Measurements from ENCODE around the gene CDC7. TPM values are rescaled to one million over a fixed set of nuclear protein-coding genes. Genes with fewer than 3 reads are reported as not detected.
A peak's percentile ranks its signal among the peaks of the same experiment; 100 is the strongest.
"Not testable (repeated sequence)": the region's sequence is repeated elsewhere in the genome, so short reads cannot be mapped to it uniquely, and the experiment has no call there.

The CDC7 gene
- total RNA-seq, 2 donors from 2014 or later, result 41.7 to 44.7 TPM

GRCh38 chr1:91513160-91513559 is 12.5 kb downstream of the CDC7 start:
- 100% methylated on average over 1 of the region's 2 CpGs; no CpG with 5 or more reads in 1 of the 2 experiments for WGBS, 2 experiments (ENCODE audit: insufficient coverage in 1 of 2, insufficient read length in 1 of 2)
- Histone ChIP-seq H3K27me3 (ENCODE audit: control insufficient read depth, insufficient read depth, low read length, poor library complexity, severe bottlenecking) (no peaks in the 10 kb centered on the region), H3K4me1 (ENCODE audit: control insufficient read depth, insufficient read depth, low read length) (no peaks in the 10 kb centered on the region), H3K9ac (ENCODE audit: extremely low read depth, low read length, poor library complexity, severe bottlenecking) (no peak overlapping the region), H3K27ac (ENCODE audit: low read depth, low read length) (no peak overlapping the region), H3K36me3 (ENCODE audit: control insufficient read depth, insufficient read depth, low read length) (peaks cover 77% of the 10 kb centered on the region), H3K4me3 (ENCODE audit: low read length) (no peak overlapping the region), H3K9me3 (ENCODE audit: control insufficient read depth, low read length) (no peaks in the 10 kb centered on the region)
- DNase-seq, result no peak
- H3K4me1 Mint-ChIP-seq, result no peaks in the 10 kb centered on the region
- no peak overlapping the region for H3K27ac Mint-ChIP-seq
- peaks cover 59% of the 10 kb centered on the region for H3K36me3 Mint-ChIP-seq (ENCODE audit: low read depth)
- H3K27me3 Mint-ChIP-seq (ENCODE audit: insufficient read depth), result no peaks in the 10 kb centered on the region
- TF ChIP-seq CTCF (conservative IDR thresholded peaks at IDR 0.05), result peak; percentile 66
- H3K4me3 Mint-ChIP-seq, result no peak overlapping the region
- H3K9me3 Mint-ChIP-seq, result no peaks in the 10 kb centered on the region

- WGBS, 2 experiments (ENCODE audit: insufficient coverage in 1 of 2, insufficient read length in 1 of 2), result 100% methylated on average over 1 of the region's 1 CpG; no CpG with 5 or more reads in 1 of the 2 experiments
- Mint-ChIP-seq H3K4me1 (no peaks in the 10 kb centered on the region), H3K36me3 (ENCODE audit: low read depth) (peaks cover 61% of the 10 kb centered on the region)
Observed at GRCh38 chr1:91513706-91514105, 13.1 kb downstream of the CDC7 start.

DNA sequence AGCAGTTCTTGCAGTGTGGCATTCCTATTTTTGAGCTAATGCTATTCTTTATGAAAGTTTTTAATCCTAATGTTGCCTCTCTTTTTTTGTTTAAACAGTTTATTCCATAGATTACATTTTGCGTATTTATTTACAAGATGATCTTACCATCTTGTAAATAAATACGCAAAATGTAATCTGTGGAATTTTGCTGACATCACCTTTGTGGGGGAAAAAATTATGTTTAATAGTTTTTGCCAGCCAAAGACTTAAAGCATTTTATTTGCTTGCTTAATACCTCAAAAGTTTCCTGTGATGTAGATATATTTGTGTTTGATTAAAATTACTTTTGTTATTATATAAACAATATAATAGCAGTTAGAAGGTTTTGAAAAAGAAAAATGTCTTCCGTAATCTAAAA is 15.3 kb downstream of the CDC7 start:
- no peaks in the 10 kb centered on the region for H3K27me3 Mint-ChIP-seq (ENCODE audit: insufficient read depth)
- no peaks in the 10 kb centered on the region for H3K4me1 Mint-ChIP-seq
- H3K4me3 ChIP-seq (ENCODE audit: low read length), result no peak overlapping the region
- peaks cover 72% of the 10 kb centered on the region for H3K36me3 ChIP-seq (ENCODE audit: control insufficient read depth, insufficient read depth, low read length)
- H3K9me3 Mint-ChIP-seq, result no peaks in the 10 kb centered on the region
- H3K9me3 ChIP-seq (ENCODE audit: control insufficient read depth, low read length), result no peaks in the 10 kb centered on the region
- H3K4me1 ChIP-seq (ENCODE audit: control insufficient read depth, insufficient read depth, low read length), result no peaks in the 10 kb centered on the region
- no peak overlapping the region for H3K9ac ChIP-seq (ENCODE audit: extremely low read depth, low read length, poor library complexity, severe bottlenecking)
- TF ChIP-seq CTCF (conservative IDR thresholded peaks at IDR 0.05), result no peak
- no peak overlapping the region for H3K4me3 Mint-ChIP-seq
- H3K27me3 ChIP-seq (ENCODE audit: control insufficient read depth, insufficient read depth, low read length, poor library complexity, severe bottlenecking), result no peaks in the 10 kb centered on the region
- 100% methylated on average over 1 to 3 of the region's 3 CpGs for WGBS, 2 experiments (ENCODE audit: insufficient coverage in 1 of 2, insufficient read length in 1 of 2)
- H3K27ac Mint-ChIP-seq, result no peak overlapping the region
- no peak for DNase-seq
- H3K36me3 Mint-ChIP-seq (ENCODE audit: low read depth), result peaks cover 54% of the 10 kb centered on the region
- no peak overlapping the region for H3K27ac ChIP-seq (ENCODE audit: low read depth, low read length)

More at GRCh38 chr1:91513706-91514105, 13.1 kb downstream of the CDC7 start:
- no peak overlapping the region for H3K9ac ChIP-seq (ENCODE audit: extremely low read depth, low read length, poor library complexity, severe bottlenecking)
- H3K27me3 ChIP-seq (ENCODE audit: control insufficient read depth, insufficient read depth, low read length, poor library complexity, severe bottlenecking), result no peaks in the 10 kb centered on the region
- no peak for DNase-seq
- Mint-ChIP-seq H3K9me3 (no peaks in the 10 kb centered on the region), H3K27me3 (ENCODE audit: insufficient read depth) (no peaks in the 10 kb centered on the region), H3K4me3 (no peak overlapping the region), H3K27ac (no peak overlapping the region)
- H3K9me3 ChIP-seq (ENCODE audit: control insufficient read depth, low read length), result no peaks in the 10 kb centered on the region
- H3K4me1 ChIP-seq (ENCODE audit: control insufficient read depth, insufficient read depth, low read length), result no peaks in the 10 kb centered on the region
- no peak overlapping the region for H3K27ac ChIP-seq (ENCODE audit: low read depth, low read length)
- no peak for TF ChIP-seq CTCF (conservative IDR thresholded peaks at IDR 0.05)
- peaks cover 75% of the 10 kb centered on the region for H3K36me3 ChIP-seq (ENCODE audit: control insufficient read depth, insufficient read depth, low read length)
- no peak overlapping the region for H3K4me3 ChIP-seq (ENCODE audit: low read length)

GRCh38 chr1:91516605-91517004 is 16.0 kb downstream of the CDC7 start:
- not testable (repeated sequence) for H3K27me3 ChIP-seq (ENCODE audit: control insufficient read depth, insufficient read depth, low read length, poor library complexity, severe bottlenecking); H3K9me3 ChIP-seq (ENCODE audit: control insufficient read depth, low read length); H3K9me3 Mint-ChIP-seq; H3K4me3 Mint-ChIP-seq; H3K4me1 ChIP-seq (ENCODE audit: control insufficient read depth, insufficient read depth, low read length); H3K27ac ChIP-seq (ENCODE audit: low read depth, low read length); H3K4me1 Mint-ChIP-seq; H3K4me3 ChIP-seq (ENCODE audit: low read length); H3K9ac ChIP-seq (ENCODE audit: extremely low read depth, low read length, poor library complexity, severe bottlenecking); H3K27ac Mint-ChIP-seq; DNase-seq; H3K27me3 Mint-ChIP-seq (ENCODE audit: insufficient read depth)
- H3K36me3 Mint-ChIP-seq (ENCODE audit: low read depth), result peaks cover 55% of the 10 kb centered on the region
- H3K36me3 ChIP-seq (ENCODE audit: control insufficient read depth, insufficient read depth, low read length), result peaks cover 75% of the 10 kb centered on the region
- WGBS, 2 experiments (ENCODE audit: insufficient coverage in 1 of 2, insufficient read length in 1 of 2), result 80 to 88% methylated on average over 4 to 7 of the region's 7 CpGs

DNA sequence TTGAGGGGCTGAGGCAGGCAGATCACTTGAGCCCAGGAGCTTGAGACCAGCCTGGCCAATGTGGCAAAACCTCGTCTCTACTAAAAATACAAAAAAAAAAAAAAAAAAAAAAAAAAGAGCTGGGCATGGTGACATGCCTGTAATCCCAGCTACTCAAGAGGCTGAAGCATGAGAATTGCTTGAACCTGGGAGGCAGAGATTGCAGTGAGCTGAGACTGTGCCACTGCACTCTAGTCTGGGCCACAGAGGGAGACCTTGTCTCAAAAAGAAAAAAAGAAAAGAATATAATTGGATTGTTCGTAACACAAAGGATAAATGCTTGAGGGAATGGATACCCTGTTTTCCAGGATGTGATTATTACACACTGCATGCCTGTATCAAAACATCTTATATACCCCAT is 18.5 kb downstream of the CDC7 start:
- H3K36me3 ChIP-seq (ENCODE audit: control insufficient read depth, insufficient read depth, low read length), result peaks cover 56% of the 10 kb centered on the region
- H3K4me3 Mint-ChIP-seq; H3K9ac ChIP-seq (ENCODE audit: extremely low read depth, low read length, poor library complexity, severe bottlenecking); H3K9me3 Mint-ChIP-seq; H3K27ac Mint-ChIP-seq; H3K4me1 Mint-ChIP-seq; H3K27me3 ChIP-seq (ENCODE audit: control insufficient read depth, insufficient read depth, low read length, poor library complexity, severe bottlenecking); H3K4me3 ChIP-seq (ENCODE audit: low read length); H3K4me1 ChIP-seq (ENCODE audit: control insufficient read depth, insufficient read depth, low read length); H3K27me3 Mint-ChIP-seq (ENCODE audit: insufficient read depth); H3K27ac ChIP-seq (ENCODE audit: low read depth, low read length); H3K9me3 ChIP-seq (ENCODE audit: control insufficient read depth, low read length); DNase-seq: not testable (repeated sequence)
- 100% methylated on average over 2 of the region's 2 CpGs; no CpG with 5 or more reads in 1 of the 2 experiments for WGBS, 2 experiments (ENCODE audit: insufficient coverage in 1 of 2, insufficient read length in 1 of 2)
- H3K36me3 Mint-ChIP-seq (ENCODE audit: low read depth), result peaks cover 51% of the 10 kb centered on the region
